SK-MEL-5 (cell line): ENCODE data around the gene HSD17B11. TPM values are rescaled to one million over a fixed set of nuclear protein-coding genes. Genes with fewer than 3 reads are reported as not detected.

Experiments
- DNase-seq: peaks from one replicate; pipeline ENCODE4 v3.0.0-alpha.2; 2016; ENCODE audit warnings: low read depth, low spot score
- in situ Hi-C: cut with HindIII; loops from 2 replicates; pipeline ENCODE4 v1.10.0; 2016; ENCODE audit warnings: low sequenced_read_pairs, high pct_unique_total_duplicates, low pct_unique_long_range_greater_than_20kb
- small RNA-seq, 2 experiments: library from RNA; depleted of rRNA; stranded (forward); fragments of <200 nt; gene quantifications; one replicate each; pipeline ENCODE3, GENCODE V24; 2014
- total RNA-seq: library from RNA; depleted of rRNA; stranded (reverse); fragments of >200 nt; shearing (Covaris generic); gene quantifications from 2 replicates; pipeline ENCODE4 v1.2.3, GENCODE V29; 2014; rRNA removed

HSD17B11 gene
- total RNA-seq, 1 experiment from 2014 or later = 44.7 TPM

GRCh38 chr4:87286970-87287369 lies 104.0 kb downstream of the HSD17B11 start:
- in situ Hi-C loops = no loop called here
- no peak for DNase-seq

Small RNA genes within 50 kb of the gene (small RNA-seq; reads per million reads assigned to genes)
- 0 reads per million in 2 experiments for gene MIR5705
- 0 to 0.05 reads per million in 2 experiments for gene RN7SL681P

Other genes starting within 250 kb of the HSD17B11 start
- 7.5 and 7.6 TPM in 2 replicates for gene KLHL8, start 170.6 kb downstream of the HSD17B11 start, total RNA-seq
- not detected in 2 replicates for gene HSD17B13, start 68.3 kb downstream of the HSD17B11 start, total RNA-seq
- 13.8 and 14.1 TPM in 2 replicates for gene NUDT9, start 31.4 kb upstream of the HSD17B11 start, total RNA-seq
- 0.11 TPM in 1 of 2 replicates, not detected in the other for gene SPARCL1, start 138.2 kb upstream of the HSD17B11 start, total RNA-seq
- gene DSPP, start 217.3 kb upstream of the HSD17B11 start, total RNA-seq = not detected in 2 replicates